ENCODE measurements around the gene CCDC102A. TPM values are rescaled to one million over a fixed set of nuclear protein-coding genes. Genes with fewer than 3 reads are reported as not detected.

CCDC102A gene
- total RNA-seq, 1 experiment from 2014 or later, result 8.1 TPM

DNA sequence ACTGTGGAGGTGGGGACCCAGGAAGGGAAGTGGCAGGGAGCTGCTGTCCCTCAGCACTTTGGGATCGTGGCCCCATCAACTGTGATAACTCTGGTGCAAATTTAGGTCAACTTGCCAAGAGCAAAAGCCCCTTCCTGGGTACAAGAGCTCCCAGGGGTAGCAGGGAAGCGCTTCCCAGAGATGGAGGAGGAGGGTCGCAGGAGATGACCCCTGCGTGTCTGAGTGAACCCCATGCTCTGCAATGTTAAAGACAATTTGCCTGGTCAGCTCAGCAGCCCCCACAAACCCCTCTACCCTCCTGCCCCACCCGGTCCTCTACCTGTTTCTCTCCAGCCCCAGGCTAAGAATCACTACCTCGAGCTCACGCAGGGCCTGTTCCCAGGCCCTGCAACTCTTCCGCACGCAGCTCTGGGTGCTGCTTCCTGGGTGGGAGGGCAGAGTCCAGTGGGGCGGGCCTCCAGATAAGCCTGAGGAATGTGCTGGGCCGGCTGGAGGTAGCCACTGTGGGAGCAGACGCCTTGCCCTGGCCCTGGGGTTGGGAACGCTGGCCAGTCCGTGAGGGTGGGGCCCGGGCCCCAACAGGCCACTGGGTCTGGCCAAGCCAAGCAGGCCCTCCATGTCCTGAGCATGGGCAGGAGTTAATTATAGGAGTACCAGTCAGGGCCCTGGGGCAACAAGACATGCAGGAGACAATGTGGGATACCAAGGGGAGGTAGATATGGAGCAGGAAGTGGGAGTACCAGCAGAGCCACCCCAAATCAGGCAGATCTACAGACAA lies 56.2 kb downstream of the CCDC102A start:
- H3K9me3 ChIP-seq (ENCODE audit: insufficient read depth, low read depth), result no peaks in the 10 kb centered on the region
- no peaks in the 10 kb centered on the region for H3K79me2 ChIP-seq (ENCODE audit: low read depth)
- CTCF ChIA-PET, result interaction anchor here (0.6 kb wide), 1 partner anchor 46 kb away, joined by 3 read pairs; no protein-coding TSS in a partner anchor
- H3K4me3 ChIP-seq, result no peak overlapping the region
- POLR2A ChIA-PET (ENCODE audit: unreplicated experiment), result interaction anchor here (0.6 kb wide), 1 partner anchor 294 kb away, joined by 13 read pairs; the partner anchor contains the start of genes PSME3IP1 and RSPRY1
- no TSS peak for BruUV-seq (replicated peaks)
- intact Hi-C loops (cut with micrococcal nuclease; ENCODE audit: unreplicated experiment), result no loop called here
- no peaks in the 10 kb centered on the region for H3K36me3 ChIP-seq (ENCODE audit: low read depth)
- DNase-seq, result peak in 1 of 2 experiments; percentile 77
- H3K9me2 ChIP-seq (ENCODE audit: insufficient read depth), result no peaks in the 10 kb centered on the region
- TF ChIP-seq EZH2 (IDR thresholded peaks at IDR 0.05; ENCODE audit: low read depth), result no peak
- TF ChIP-seq CTCF (conservative IDR thresholded peaks at IDR 0.05), result no peak
- no peak overlapping the region for H3K27ac ChIP-seq
- H3K4me1 ChIP-seq (replicated peaks; ENCODE audit: insufficient read depth), result no peaks in the 10 kb centered on the region
- H4K20me1 ChIP-seq (ENCODE audit: insufficient read depth), result no peaks in the 10 kb centered on the region
- H3K27me3 ChIP-seq (ENCODE audit: insufficient read depth, low read depth), result no peaks in the 10 kb centered on the region
- no peak overlapping the region for H2AFZ ChIP-seq
- H3F3A ChIP-seq (ENCODE audit: insufficient read depth, low read depth), result no peaks in the 10 kb centered on the region
- H3K4me2 ChIP-seq, result no peak overlapping the region

GRCh38 chr16:57479205-57479975 lies 57.0 kb downstream of the CCDC102A start:
- intact Hi-C loops (cut with micrococcal nuclease; ENCODE audit: unreplicated experiment), result no loop called here
- H3K27ac ChIP-seq, result no peak overlapping the region
- BruUV-seq (replicated peaks), result no TSS peak
- H3F3A ChIP-seq (ENCODE audit: insufficient read depth, low read depth), result no peaks in the 10 kb centered on the region
- H3K79me2 ChIP-seq (ENCODE audit: low read depth), result no peaks in the 10 kb centered on the region
- no peak overlapping the region for H3K4me2 ChIP-seq
- POLR2A ChIA-PET (ENCODE audit: unreplicated experiment), result no interaction called here
- H3K9me2 ChIP-seq (ENCODE audit: insufficient read depth), result no peaks in the 10 kb centered on the region
- no peak overlapping the region for H3K4me3 ChIP-seq
- CTCF ChIA-PET, result interaction anchor here (0.6 kb wide), 1 partner anchor 47 kb away, joined by 3 read pairs; no protein-coding TSS in a partner anchor
- no peaks in the 10 kb centered on the region for H3K9me3 ChIP-seq (ENCODE audit: insufficient read depth, low read depth)
- TF ChIP-seq EZH2 (IDR thresholded peaks at IDR 0.05; ENCODE audit: low read depth) (no peak), CTCF (conservative IDR thresholded peaks at IDR 0.05) (no peak)
- DNase-seq, result no peak
- no peak overlapping the region for H2AFZ ChIP-seq
- H4K20me1 ChIP-seq (ENCODE audit: insufficient read depth), result no peaks in the 10 kb centered on the region
- H3K27me3 ChIP-seq (ENCODE audit: insufficient read depth, low read depth), result no peaks in the 10 kb centered on the region
- H3K4me1 ChIP-seq (replicated peaks; ENCODE audit: insufficient read depth), result no peaks in the 10 kb centered on the region
- no peaks in the 10 kb centered on the region for H3K36me3 ChIP-seq (ENCODE audit: low read depth)

- ChIA-PET CTCF (no interaction called here), POLR2A (ENCODE audit: unreplicated experiment) (no interaction called here)
- Histone ChIP-seq H3K4me3 (no peak overlapping the region), H3K27ac (no peak overlapping the region), H3K9me3 (ENCODE audit: insufficient read depth, low read depth) (no peaks in the 10 kb centered on the region), H4K20me1 (ENCODE audit: insufficient read depth) (no peaks in the 10 kb centered on the region), H3K27me3 (ENCODE audit: insufficient read depth, low read depth) (no peaks in the 10 kb centered on the region), H3K36me3 (ENCODE audit: low read depth) (no peaks in the 10 kb centered on the region), H3F3A (ENCODE audit: insufficient read depth, low read depth) (no peaks in the 10 kb centered on the region), H3K4me1 (replicated peaks; ENCODE audit: insufficient read depth) (no peaks in the 10 kb centered on the region), H3K9me2 (ENCODE audit: insufficient read depth) (no peaks in the 10 kb centered on the region), H3K79me2 (ENCODE audit: low read depth) (no peaks in the 10 kb centered on the region), H2AFZ (no peak overlapping the region), H3K4me2 (no peak overlapping the region)
- BruUV-seq (replicated peaks), result no TSS peak
- intact Hi-C loops (cut with micrococcal nuclease; ENCODE audit: unreplicated experiment), result no loop called here
- no peak for DNase-seq
- TF ChIP-seq EZH2 (IDR thresholded peaks at IDR 0.05; ENCODE audit: low read depth) (no peak), CTCF (conservative IDR thresholded peaks at IDR 0.05) (no peak)
Observed at GRCh38 chr16:57478396-57479204, 57.8 kb downstream of the CCDC102A start.
